ENCODE measurements around the gene PLEKHS1.

PLEKHS1 gene

GRCh38 chr10:113739577-113739976, 11.9 kb upstream of the PLEKHS1 start:
- TF ChIP-seq CTCF (IDR thresholded peaks at IDR 0.05; ENCODE audit: control insufficient read depth, extremely low read depth, insufficient read depth) = no peak
- DNase-seq (ENCODE audit: low read depth) = no peak
- H3K4me3 ChIP-seq (ENCODE audit: low read depth, low read length) = no peak overlapping the region

- no peak overlapping the region for H3K4me3 ChIP-seq (ENCODE audit: low read depth, low read length)
- no peak for DNase-seq (ENCODE audit: low read depth)
- no peak for TF ChIP-seq CTCF (IDR thresholded peaks at IDR 0.05; ENCODE audit: control insufficient read depth, extremely low read depth, insufficient read depth)
Measured at GRCh38 chr10:113740850-113741249, 10.6 kb upstream of the PLEKHS1 start.

GRCh38 chr10:113742466-113742865, 9.0 kb upstream of the PLEKHS1 start:
- no peak overlapping the region for H3K4me3 ChIP-seq (ENCODE audit: low read depth, low read length)
- no peak for TF ChIP-seq CTCF (IDR thresholded peaks at IDR 0.05; ENCODE audit: control insufficient read depth, extremely low read depth, insufficient read depth)
- DNase-seq (ENCODE audit: low read depth) = no peak

- TF ChIP-seq CTCF (IDR thresholded peaks at IDR 0.05; ENCODE audit: control insufficient read depth, extremely low read depth, insufficient read depth) = no peak
- no peak for DNase-seq (ENCODE audit: low read depth)
- no peak overlapping the region for H3K4me3 ChIP-seq (ENCODE audit: low read depth, low read length)
Measured at GRCh38 chr10:113743594-113743993, 7.9 kb upstream of the PLEKHS1 start.

- no peak for DNase-seq (ENCODE audit: low read depth)
- no peak for TF ChIP-seq CTCF (IDR thresholded peaks at IDR 0.05; ENCODE audit: control insufficient read depth, extremely low read depth, insufficient read depth)
Measured at GRCh38 chr10:113745374-113745773, 6.1 kb upstream of the PLEKHS1 start.

GRCh38 chr10:113746217-113746957, 5.1 kb upstream of the PLEKHS1 start:
- no peak for DNase-seq (ENCODE audit: low read depth)
- no peak for TF ChIP-seq CTCF (IDR thresholded peaks at IDR 0.05; ENCODE audit: control insufficient read depth, extremely low read depth, insufficient read depth)
- H3K4me3 ChIP-seq (ENCODE audit: low read depth, low read length) = no peak overlapping the region

More at GRCh38 chr10:113745374-113745773, 6.1 kb upstream of the PLEKHS1 start:
- H3K4me3 ChIP-seq (ENCODE audit: low read depth, low read length) = no peak overlapping the region

GRCh38 chr10:113752553-113752952, 1.1 kb downstream of the PLEKHS1 start:
- no peak for DNase-seq (ENCODE audit: low read depth)

More at GRCh38 chr10:113752553-113752952, 1.1 kb downstream of the PLEKHS1 start:
- H3K4me3 ChIP-seq (ENCODE audit: low read depth, low read length) = no peak overlapping the region
- TF ChIP-seq CTCF (IDR thresholded peaks at IDR 0.05; ENCODE audit: control insufficient read depth, extremely low read depth, insufficient read depth) = no peak
